HL-60 (cell line): ENCODE results near the gene TMEM213.

ENCODE experiments used
- GABPA ChIP-seq: IDR thresholded peaks from 2 replicates; pipeline ENCODE4 v1.6.1; 2012; ENCODE audit warnings: low read depth
- POLR2AphosphoS5 ChIP-seq: IDR thresholded peaks from 2 replicates; pipeline ENCODE4 v1.6.1; 2012; ENCODE audit warnings: low read depth
- SPI1 ChIP-seq: IDR thresholded peaks from 2 replicates; pipeline ENCODE4 v1.6.1; 2012; ENCODE audit warnings: low read depth, mild to moderate bottlenecking, borderline replicate concordance
- TF ChIP-seq, protein P1 (sequence below): IDR thresholded peaks from one replicate; pipeline ENCODE4 v1.5.1; 2011; ENCODE audit warnings: low read length, control low read depth, inconsistent platforms; ENCODE audit not compliant: insufficient read depth
- TF ChIP-seq, protein P2 (sequence below): IDR thresholded peaks from 2 replicates; pipeline ENCODE4 v1.6.1; 2012; ENCODE audit warnings: low read depth; ENCODE audit not compliant: insufficient replicate concordance

DNA sequence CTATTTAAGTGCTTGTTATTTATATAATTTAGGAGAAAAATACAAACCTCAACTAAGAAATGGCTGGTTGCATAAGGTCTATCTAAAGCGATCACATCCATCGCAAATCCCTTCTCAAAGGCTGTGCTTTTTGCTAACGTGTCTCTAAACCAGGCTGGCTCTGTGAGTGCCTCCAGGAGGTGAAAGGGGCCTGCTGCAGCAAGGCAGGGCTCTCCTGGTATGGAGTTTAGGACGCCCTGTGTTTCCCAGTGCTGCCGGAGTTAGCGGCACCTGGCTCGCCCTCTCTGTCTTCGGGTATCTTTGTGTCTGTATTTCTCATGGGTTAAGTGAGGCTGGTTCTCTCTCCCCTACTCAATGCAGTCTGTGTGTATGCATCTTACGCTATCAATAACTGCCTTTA is 68.6 kb downstream of the TMEM213 start:
- TF ChIP-seq GABPA (no peak), POLR2AphosphoS5 (no peak), SPI1 (no peak)
- TF ChIP-seq, protein P1, sequence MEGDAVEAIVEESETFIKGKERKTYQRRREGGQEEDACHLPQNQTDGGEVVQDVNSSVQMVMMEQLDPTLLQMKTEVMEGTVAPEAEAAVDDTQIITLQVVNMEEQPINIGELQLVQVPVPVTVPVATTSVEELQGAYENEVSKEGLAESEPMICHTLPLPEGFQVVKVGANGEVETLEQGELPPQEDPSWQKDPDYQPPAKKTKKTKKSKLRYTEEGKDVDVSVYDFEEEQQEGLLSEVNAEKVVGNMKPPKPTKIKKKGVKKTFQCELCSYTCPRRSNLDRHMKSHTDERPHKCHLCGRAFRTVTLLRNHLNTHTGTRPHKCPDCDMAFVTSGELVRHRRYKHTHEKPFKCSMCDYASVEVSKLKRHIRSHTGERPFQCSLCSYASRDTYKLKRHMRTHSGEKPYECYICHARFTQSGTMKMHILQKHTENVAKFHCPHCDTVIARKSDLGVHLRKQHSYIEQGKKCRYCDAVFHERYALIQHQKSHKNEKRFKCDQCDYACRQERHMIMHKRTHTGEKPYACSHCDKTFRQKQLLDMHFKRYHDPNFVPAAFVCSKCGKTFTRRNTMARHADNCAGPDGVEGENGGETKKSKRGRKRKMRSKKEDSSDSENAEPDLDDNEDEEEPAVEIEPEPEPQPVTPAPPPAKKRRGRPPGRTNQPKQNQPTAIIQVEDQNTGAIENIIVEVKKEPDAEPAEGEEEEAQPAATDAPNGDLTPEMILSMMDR = no peak
- TF ChIP-seq, protein P2, sequence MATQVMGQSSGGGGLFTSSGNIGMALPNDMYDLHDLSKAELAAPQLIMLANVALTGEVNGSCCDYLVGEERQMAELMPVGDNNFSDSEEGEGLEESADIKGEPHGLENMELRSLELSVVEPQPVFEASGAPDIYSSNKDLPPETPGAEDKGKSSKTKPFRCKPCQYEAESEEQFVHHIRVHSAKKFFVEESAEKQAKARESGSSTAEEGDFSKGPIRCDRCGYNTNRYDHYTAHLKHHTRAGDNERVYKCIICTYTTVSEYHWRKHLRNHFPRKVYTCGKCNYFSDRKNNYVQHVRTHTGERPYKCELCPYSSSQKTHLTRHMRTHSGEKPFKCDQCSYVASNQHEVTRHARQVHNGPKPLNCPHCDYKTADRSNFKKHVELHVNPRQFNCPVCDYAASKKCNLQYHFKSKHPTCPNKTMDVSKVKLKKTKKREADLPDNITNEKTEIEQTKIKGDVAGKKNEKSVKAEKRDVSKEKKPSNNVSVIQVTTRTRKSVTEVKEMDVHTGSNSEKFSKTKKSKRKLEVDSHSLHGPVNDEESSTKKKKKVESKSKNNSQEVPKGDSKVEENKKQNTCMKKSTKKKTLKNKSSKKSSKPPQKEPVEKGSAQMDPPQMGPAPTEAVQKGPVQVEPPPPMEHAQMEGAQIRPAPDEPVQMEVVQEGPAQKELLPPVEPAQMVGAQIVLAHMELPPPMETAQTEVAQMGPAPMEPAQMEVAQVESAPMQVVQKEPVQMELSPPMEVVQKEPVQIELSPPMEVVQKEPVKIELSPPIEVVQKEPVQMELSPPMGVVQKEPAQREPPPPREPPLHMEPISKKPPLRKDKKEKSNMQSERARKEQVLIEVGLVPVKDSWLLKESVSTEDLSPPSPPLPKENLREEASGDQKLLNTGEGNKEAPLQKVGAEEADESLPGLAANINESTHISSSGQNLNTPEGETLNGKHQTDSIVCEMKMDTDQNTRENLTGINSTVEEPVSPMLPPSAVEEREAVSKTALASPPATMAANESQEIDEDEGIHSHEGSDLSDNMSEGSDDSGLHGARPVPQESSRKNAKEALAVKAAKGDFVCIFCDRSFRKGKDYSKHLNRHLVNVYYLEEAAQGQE = no peak
